ENCODE measurements around the gene CELF4. TPM values are rescaled to one million over a fixed set of nuclear protein-coding genes. Genes with fewer than 3 reads are reported as not detected.

Gene CELF4
- total and polyA plus RNA-seq, 2 donors (not counting 1 experiment from before 2014, with no cell fraction given) = 0.17 TPM; not detected in 1

GRCh38 chr18:37443325-37444055 is 122.1 kb downstream of the CELF4 start:
- no peaks in the 10 kb centered on the region for H3K9me3 ChIP-seq (ENCODE audit: control insufficient read depth, insufficient read depth, low read depth, low read length)
- no peak overlapping the region for H3K4me3 ChIP-seq (replicated peaks in 1 of 4; ENCODE audit: control extremely low read depth in 1 of 4, insufficient read depth in 1 of 4, low read depth in 3 of 4, low read length in 4 of 4)
- H3K4me2 ChIP-seq (ENCODE audit: extremely low read depth, insufficient read depth, low read length) = no peak overlapping the region
- no peak overlapping the region for H2AFZ ChIP-seq (ENCODE audit: low read length)
- TF ChIP-seq EZH2 (IDR thresholded peaks at IDR 0.05; ENCODE audit: low read length, missing control alignments) (no peak), CTCF (conservative IDR thresholded peaks at IDR 0.05 in 1 of 2, IDR thresholded peaks at IDR 0.05 in 1 of 2; ENCODE audit: low read depth in 1 of 2, low read length in 2 of 2) (no peak)
- no peaks in the 10 kb centered on the region for H3K4me1 ChIP-seq (ENCODE audit: control insufficient read depth, extremely low read depth, insufficient read depth, low read length)
- no peaks in the 10 kb centered on the region for H3K79me2 ChIP-seq (ENCODE audit: control insufficient read depth, insufficient read depth, low read length)
- no peak for DNase-seq (ENCODE audit: low read depth in 2 of 2)
- H4K20me1 ChIP-seq (ENCODE audit: control insufficient read depth, extremely low read depth, insufficient read depth, low read length) = no peaks in the 10 kb centered on the region
- H3K27me3 ChIP-seq (ENCODE audit: control insufficient read depth, insufficient read depth, low read length) = no peaks in the 10 kb centered on the region
- no peak overlapping the region for H3K9ac ChIP-seq (ENCODE audit: insufficient read depth, low read length)
- H3K27ac ChIP-seq (ENCODE audit: insufficient read depth, low read length) = no peak overlapping the region
- no peaks in the 10 kb centered on the region for H3K36me3 ChIP-seq (ENCODE audit: control insufficient read depth, insufficient read depth, low read length)

- Histone ChIP-seq H3K9ac (ENCODE audit: insufficient read depth, low read length) (no peak overlapping the region), H3K4me1 (ENCODE audit: control insufficient read depth, extremely low read depth, insufficient read depth, low read length) (no peaks in the 10 kb centered on the region), H3K79me2 (ENCODE audit: control insufficient read depth, insufficient read depth, low read length) (no peaks in the 10 kb centered on the region), H3K27ac (ENCODE audit: insufficient read depth, low read length) (no peak overlapping the region), H2AFZ (ENCODE audit: low read length) (no peak overlapping the region), H3K9me3 (ENCODE audit: control insufficient read depth, insufficient read depth, low read depth, low read length) (no peaks in the 10 kb centered on the region), H3K27me3 (ENCODE audit: control insufficient read depth, insufficient read depth, low read length) (no peaks in the 10 kb centered on the region), H3K4me2 (ENCODE audit: extremely low read depth, insufficient read depth, low read length) (no peak overlapping the region), H4K20me1 (ENCODE audit: control insufficient read depth, extremely low read depth, insufficient read depth, low read length) (no peaks in the 10 kb centered on the region), H3K36me3 (ENCODE audit: control insufficient read depth, insufficient read depth, low read length) (no peaks in the 10 kb centered on the region), H3K4me3 (replicated peaks in 1 of 4; ENCODE audit: control extremely low read depth in 1 of 4, insufficient read depth in 1 of 4, low read depth in 3 of 4, low read length in 4 of 4) (no peak overlapping the region)
- TF ChIP-seq CTCF (conservative IDR thresholded peaks at IDR 0.05 in 1 of 2, IDR thresholded peaks at IDR 0.05 in 1 of 2; ENCODE audit: low read depth in 1 of 2, low read length in 2 of 2) = no peak
- TF ChIP-seq EZH2 (IDR thresholded peaks at IDR 0.05; ENCODE audit: low read length, missing control alignments) = no peak
- DNase-seq (ENCODE audit: low read depth in 2 of 2) = no peak
These were observed 123.1 kb downstream of the CELF4 start for GRCh38 chr18:37442477-37442876.

GRCh38 chr18:37441821-37442220 is 123.8 kb downstream of the CELF4 start:
- no peaks in the 10 kb centered on the region for H3K27me3 ChIP-seq (ENCODE audit: control insufficient read depth, insufficient read depth, low read length)
- no peaks in the 10 kb centered on the region for H3K4me1 ChIP-seq (ENCODE audit: control insufficient read depth, extremely low read depth, insufficient read depth, low read length)
- no peak overlapping the region for H3K4me2 ChIP-seq (ENCODE audit: extremely low read depth, insufficient read depth, low read length)
- H3K79me2 ChIP-seq (ENCODE audit: control insufficient read depth, insufficient read depth, low read length) = no peaks in the 10 kb centered on the region
- H3K36me3 ChIP-seq (ENCODE audit: control insufficient read depth, insufficient read depth, low read length) = no peaks in the 10 kb centered on the region
- no peak overlapping the region for H2AFZ ChIP-seq (ENCODE audit: low read length)
- no peak overlapping the region for H3K27ac ChIP-seq (ENCODE audit: insufficient read depth, low read length)
- no peak for DNase-seq (ENCODE audit: low read depth in 2 of 2)
- H4K20me1 ChIP-seq (ENCODE audit: control insufficient read depth, extremely low read depth, insufficient read depth, low read length) = no peaks in the 10 kb centered on the region
- no peak overlapping the region for H3K4me3 ChIP-seq (replicated peaks in 1 of 4; ENCODE audit: control extremely low read depth in 1 of 4, insufficient read depth in 1 of 4, low read depth in 3 of 4, low read length in 4 of 4)
- no peaks in the 10 kb centered on the region for H3K9me3 ChIP-seq (ENCODE audit: control insufficient read depth, insufficient read depth, low read depth, low read length)
- no peak overlapping the region for H3K9ac ChIP-seq (ENCODE audit: insufficient read depth, low read length)
- TF ChIP-seq CTCF (conservative IDR thresholded peaks at IDR 0.05 in 1 of 2, IDR thresholded peaks at IDR 0.05 in 1 of 2; ENCODE audit: low read depth in 1 of 2, low read length in 2 of 2) = no peak
- TF ChIP-seq EZH2 (IDR thresholded peaks at IDR 0.05; ENCODE audit: low read length, missing control alignments) = no peak
